ENCODE data around the gene CRYBA2.

The CRYBA2 gene

DNA sequence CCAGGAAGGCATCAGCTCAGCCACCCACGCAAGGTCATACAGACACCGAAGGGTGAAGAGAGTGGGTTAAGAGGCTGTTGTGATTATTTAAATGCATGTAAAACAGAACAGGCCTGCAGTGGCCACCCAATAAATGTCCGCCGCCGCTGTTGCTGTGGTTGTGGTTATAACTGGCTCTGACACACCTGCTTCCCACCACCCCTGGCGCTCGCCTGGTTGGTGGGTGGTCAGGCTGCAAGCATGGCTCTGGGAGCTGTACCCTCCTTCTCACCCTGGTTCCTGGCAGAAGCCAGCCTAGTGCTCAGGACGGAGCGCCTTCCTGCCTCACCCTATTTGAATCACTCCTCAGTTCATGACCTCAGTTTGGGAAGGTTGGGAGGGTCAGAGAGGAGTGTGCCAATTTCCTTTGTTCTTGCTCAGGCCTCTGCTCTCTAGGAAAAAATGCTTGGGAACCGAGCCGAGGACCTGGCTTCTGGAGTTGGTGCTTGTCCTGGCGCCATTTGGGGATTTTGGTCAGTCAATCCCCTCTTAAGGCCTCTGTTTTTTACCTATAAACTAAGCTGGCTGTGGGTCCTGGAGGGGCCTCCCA lies 5.3 kb upstream of the CRYBA2 start:
- no peak for DNase-seq

DNA sequence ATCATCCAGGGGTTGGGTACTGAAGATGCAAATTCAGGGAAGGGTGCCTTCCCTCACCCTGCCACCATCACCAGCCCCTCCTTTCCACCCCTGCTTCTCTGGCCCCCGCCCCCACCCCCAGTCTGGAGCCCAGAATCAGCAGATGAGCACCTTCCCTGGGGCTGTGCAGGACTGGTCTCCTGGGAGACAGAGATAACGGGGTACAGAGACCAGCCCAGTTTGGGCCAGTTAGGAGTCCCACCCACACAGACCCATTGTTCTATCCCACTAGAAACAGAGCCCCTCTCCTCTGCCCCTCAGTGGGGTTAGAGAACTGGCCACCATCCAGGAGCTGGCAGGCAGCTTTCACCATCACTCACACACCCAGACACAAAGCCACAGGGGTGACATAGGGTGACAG lies 4.5 kb upstream of the CRYBA2 start:
- DNase-seq, result no peak

DNA sequence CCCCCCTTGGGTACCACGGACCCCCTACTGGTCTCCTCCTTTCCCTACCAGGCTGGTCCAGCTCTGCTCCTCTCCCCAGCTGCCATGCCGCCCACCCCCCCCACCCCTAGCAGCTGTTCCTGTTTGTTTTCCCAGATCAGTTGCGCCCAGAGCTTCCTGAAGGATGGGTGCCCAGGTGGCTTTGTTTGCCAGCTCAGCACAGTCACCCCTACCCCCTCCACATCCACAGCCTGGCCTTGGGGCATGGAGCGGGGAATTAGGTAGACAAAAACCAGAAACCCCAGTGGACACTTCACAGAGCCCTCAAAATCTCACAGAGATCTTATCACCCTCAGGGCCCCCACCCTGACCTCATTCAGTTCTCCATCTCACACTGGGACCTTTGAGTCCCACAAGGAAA lies 3.7 kb upstream of the CRYBA2 start:
- no peak for DNase-seq

DNA sequence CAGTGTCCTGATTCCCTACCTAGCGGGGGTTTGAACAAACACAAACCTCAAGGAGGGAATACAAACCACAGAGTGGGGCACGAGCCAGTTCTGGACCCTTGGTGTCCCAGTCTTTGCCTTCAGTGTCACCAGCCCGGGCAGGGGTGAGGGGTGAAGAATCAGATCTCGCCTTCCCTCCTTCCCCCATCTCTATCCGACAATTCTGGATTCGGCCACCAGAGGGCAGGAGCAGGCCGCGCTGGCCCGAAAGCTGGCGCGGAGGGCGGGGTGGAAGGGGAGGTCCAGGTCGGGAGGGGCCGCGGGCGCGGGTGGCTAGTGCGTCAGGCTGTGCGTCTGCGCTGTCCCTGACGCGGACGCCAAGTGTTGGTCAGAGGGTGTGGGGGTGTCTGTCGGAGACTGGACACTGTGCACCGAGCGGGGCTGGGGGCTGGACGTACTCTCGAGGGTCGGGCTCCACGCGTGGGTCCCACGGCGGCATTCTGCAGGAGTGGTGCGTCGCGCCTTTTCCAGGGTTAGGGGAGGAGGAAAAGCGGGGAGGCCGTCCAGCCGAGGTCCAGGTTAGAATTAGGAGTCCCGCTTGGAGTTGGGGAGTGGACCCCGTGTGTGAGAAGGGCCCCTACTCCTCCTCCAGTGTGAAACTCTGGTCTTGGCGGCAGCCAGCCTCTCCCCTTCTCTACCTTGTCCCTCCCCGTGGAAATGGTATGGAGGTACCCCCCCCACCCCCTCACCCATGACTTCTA lies 2.9 kb upstream of the CRYBA2 start:
- peak; percentile 79 for DNase-seq

DNA sequence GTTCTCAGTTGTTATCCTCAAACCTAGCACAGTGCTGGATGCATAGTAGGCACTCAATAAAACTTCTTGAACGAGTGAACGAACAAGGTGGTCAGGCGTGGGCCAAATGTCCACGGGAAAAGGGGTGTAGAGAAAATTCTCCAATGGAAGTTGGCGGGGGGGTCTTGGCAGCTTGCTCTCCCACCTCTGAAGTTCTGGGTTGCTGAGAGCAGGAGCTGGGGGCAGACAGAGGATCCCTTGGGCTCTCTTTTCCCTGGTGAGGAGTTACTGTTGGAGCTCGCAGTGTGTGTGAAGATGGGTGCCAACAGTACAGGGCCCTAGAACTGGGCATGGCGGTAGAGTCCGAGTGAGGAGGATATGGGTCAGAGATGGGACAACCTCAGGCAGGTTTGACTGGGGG lies 2.3 kb upstream of the CRYBA2 start:
- no peak for DNase-seq

DNA sequence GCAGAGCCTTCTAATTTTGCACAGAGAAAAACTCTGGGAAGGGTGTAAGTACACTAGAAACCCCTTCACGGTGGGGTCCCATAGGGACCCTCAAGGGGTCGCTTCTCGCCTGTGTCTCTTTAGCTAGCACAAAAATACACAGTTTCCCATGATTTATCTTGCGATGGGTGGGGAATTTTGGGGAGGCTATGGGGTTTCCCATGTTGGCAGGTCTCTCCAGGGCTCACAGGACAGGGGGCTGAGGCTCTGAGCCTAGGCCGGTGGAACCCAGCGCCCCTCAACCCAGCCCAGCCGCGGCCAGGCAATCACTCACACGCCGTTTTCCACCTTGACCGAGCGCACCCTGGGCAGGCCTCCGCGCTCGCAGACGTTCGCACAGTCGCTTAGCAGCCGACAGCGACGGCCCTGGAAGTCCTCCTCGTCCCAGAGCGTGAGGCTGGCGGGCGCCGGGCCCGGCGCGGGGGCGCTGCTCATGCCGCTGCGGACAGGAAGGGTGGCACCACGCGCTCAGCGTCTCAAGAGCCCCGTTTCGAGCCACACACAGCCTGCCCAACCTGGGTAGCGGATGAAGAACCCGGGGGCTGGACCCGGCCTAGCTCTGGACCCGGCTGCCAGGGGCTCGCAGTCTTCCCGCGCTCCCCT lies 398 bp downstream of the CRYBA2 start:
- no peak for DNase-seq

DNA sequence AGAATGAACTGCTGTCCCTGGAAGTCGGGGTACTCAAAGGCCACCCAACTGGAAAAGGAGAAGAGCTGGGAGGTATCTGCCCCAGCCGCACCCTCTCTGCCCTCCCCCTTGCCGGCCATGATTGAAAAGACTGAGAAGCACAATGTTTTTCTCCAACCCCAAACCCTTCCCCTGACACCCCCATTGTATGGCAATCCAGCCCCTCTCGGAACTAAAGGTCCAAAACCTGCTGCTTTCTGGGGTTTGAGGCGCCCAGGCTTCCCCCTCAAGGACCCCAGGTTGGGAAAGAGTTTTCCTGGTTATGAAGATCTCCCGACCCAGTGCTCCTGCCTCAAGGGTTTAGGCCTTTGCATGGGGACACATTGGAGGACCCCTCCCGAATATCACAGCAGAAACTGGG lies 1.0 kb downstream of the CRYBA2 start:
- no peak for DNase-seq

DNA sequence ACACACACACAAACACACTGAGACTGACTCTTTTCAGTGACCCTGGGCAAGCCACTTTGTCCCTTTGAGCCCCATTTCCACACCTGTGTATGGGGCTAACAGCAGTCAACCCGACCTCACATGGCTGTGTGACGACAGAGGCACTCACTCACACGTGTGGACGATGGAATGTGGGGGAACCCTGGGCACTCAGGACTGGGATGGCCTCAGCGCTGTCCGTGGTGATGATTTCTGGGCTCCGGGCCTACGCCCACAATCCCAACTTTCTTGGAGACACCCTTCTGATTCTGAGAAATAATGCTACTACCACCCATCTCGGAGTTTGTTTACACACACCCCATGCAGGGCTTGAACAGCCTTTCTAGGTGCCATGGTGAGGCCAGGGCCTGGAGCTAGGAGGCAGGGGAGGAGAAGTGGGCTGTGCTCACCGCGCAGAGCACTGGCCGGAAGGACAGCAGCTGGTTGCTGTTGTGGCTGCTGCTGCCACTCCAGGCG lies 1.5 kb downstream of the CRYBA2 start:
- no peak for DNase-seq

DNA sequence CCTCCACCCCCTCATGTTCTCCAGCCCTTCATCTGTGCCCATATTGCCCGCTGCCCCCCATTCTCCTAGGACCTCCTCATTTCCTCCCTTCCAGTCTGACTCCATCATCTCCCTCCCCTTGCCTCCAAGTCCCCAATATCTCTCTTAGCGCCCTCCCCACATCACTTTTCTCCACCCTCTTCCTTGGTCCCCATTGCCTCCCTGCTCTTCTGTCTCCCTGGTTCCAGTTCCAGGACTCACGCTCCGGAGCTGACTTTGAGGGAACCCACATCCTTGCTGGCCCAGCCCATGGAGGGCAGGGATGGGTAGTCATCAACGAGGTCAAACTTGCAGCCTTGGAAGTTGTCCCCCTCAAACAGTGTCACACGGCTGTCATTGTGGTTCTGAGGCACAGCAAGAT lies 2.6 kb downstream of the CRYBA2 start:
- no peak for DNase-seq

DNA sequence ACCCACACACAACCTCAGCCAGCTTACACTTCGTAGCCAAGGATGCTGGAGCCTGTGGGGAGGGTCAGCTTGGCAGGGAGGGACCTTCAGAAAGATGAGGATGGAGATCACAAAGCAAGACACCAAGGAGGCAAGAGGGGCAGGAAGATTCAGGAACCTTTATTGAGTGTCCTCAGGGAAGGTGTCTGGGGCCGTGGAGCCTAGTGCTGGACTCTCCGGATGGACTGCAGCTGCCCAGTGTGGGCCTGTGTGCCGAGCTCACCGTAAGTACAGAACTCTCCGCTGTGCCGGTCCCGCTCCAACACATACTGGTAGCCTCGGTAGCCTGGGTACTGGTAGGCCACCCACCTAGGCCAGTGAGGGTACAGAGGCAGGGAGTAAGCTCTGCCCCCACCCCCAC lies 3.2 kb downstream of the CRYBA2 start:
- no peak for DNase-seq

DNA sequence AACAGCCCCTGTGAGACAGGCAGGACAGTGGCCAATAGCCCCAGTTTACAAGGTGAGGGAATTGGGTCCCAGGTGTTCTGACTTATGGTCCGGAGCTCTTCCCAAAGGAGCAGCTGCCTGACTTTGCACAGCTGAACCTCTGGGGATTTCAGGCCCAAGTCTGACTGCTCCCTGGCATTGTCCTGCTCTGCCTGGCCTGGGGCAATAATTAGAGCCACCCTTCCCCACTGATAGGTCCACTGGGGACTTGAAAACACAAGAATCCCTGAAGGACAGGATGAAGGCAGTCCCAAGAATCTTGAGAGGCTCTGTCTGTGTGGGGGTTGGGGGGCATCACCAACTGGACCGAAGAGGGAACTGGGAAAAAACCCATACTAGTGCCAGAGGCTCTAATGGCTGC lies 4.6 kb downstream of the CRYBA2 start:
- no peak for DNase-seq

DNA sequence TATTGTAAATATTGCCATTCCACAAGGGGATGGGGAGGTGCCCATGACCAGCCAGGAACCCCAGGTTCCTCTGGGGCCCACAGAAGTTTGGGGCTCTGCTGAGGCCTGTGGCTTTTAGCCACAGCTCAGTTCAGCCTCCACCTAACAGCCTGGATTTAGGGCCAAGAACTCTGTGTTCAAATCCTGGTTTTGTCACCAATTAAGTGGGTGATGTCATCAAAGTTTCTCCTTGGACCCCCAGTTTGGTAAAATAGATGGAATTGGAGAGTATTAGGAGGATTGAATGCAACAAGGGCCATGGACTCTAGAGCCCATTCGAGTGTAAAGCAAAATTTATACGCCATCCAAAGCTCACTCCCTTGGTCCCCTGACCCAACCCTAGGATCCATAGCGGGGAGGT lies 5.1 kb downstream of the CRYBA2 start:
- no peak for DNase-seq

DNA sequence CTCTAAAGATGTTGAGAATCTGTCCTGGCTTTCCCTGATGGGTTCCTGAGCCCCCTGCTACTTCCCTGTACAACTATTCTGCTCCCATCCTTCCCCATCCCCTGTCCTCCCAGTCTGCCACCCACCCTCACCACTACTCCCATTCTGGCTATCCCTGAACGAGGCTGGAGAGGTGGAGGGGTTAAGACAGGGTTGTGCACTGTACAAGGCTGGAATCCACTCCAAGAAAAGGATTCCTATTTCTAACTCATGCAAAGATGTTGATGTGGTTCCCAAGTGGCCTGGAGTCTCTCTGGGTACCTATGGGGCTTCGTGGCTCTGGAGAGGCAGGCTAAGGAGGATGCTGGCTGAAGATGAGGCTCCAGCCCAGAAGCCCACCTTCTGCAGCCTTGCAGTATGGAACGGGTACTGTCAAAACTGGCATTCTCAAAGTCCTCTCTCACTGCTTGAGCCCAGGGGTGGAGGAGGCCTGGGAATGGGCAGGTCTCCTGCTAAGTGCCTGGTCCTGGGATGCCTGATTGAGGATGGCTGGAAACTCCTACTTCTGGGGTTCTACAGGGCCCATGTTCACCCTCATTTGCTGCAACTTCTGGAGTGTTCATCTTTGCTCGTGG lies 7.0 kb downstream of the CRYBA2 start:
- no peak for DNase-seq

DNA sequence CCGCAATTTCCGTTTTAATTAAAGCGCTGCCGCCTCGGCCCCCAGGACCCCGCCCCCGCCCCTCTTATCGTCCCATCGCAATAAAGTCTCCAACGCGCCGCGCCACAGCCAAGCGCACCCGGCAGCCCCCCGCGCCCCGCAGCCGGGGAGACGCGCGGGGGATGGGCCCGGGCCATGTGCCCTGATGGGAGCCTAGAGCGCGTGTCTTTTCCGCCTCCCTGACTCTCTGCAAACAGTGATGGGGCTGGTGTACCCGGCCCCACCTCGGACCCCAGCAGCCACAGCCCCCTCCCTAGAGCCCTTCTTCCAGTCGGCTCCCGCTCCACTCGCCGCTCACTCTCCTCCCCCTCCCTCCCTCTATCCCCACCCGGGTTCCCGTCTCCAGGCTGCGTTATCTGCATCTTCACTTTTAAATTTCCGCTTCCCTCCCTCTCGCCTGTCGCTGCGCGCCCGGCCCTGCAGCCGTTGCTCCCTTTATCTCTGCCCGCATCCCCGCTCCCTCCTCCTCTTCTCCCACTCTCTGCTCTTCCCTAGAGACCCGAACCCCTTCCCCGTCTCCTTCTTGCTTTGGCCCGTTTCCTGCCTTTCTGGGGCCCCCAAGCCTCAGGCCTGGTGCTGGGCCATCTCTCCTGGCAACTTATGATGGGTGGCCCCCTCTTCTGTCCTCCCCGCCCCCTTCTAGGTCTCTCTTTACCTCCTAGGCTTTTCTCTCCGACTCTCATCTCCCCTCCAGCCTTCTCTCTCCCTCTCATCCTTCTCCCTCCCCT lies 7.7 kb downstream of the CRYBA2 start:
- no peak for DNase-seq

DNA sequence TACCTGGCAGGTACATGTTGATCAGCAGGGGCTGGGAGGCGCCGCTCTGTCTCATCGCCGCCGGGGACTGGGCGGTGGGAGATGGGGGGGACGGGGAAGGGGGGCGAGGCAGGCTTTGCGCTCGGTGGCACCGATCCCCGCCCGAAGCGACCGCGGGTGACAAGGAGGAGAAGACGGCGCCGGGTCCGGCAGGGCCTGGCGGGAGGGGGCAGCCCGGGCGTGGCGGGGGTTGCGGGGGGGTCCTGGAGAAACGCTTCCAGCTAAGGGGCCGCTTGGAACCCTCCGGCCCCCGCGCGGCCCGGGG lies 8.2 kb downstream of the CRYBA2 start, which contains the start of gene FEV:
Gene FEV, minus strand, starts transcription at position 164 of the 304 bp plus-strand sequence. Its CDS starts 109 bp downstream, at position 55.
- no peak for DNase-seq

DNA sequence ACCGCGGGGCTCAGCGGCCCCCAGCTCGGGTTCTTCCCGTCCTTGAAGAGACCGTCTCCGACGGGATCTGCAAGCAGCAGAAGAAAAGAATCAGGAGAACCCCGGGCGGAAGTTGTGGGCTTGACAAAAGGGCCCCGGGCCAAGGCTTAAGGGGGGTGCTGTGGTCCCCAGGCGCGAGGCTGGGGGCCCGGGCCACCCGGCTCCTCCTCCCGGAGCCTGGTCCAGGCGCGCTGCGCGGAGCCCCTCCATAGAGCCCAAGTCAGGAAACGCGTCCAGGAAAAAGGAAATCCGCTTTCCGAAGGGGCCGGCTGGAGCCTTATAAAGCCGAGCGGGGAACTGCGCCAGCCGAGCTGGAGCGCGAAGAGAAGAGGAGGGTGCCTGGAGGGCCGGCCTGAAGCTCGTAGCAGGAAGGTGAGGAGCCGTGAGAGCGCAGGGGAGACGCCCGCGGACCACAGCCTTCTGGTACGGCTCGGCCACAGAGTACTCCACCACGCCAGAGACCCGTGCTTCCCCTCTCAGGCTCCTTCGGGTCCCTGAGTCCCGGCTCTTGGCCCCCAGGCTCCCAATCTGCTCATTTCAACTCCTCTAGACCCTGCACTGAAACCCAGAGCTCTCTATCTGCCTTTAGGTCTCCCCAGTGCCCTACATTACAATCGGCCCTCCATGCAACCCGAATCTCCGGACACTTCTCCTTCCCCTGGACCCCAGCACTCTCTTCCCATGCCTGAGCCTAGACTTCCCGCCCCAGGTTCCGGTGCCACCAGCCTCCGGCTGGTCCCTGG lies 8.8 kb downstream of the CRYBA2 start:
- no peak for DNase-seq

DNA sequence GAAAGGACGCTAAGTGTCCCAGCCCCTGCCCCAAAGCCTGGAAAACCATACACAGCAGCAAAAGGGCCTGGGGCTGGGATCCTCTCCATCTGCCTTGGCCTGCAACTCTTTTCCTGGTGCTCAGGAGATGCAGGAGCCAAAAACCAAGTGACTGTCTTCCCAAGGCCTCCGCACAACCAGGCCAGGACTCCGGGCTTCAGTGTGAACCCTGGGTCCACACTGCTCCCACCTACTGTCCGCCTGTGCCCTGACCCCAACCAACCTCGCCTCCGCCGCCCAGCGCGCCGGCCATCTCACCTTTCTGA lies 9.3 kb downstream of the CRYBA2 start:
- DNase-seq, result no peak

DNA sequence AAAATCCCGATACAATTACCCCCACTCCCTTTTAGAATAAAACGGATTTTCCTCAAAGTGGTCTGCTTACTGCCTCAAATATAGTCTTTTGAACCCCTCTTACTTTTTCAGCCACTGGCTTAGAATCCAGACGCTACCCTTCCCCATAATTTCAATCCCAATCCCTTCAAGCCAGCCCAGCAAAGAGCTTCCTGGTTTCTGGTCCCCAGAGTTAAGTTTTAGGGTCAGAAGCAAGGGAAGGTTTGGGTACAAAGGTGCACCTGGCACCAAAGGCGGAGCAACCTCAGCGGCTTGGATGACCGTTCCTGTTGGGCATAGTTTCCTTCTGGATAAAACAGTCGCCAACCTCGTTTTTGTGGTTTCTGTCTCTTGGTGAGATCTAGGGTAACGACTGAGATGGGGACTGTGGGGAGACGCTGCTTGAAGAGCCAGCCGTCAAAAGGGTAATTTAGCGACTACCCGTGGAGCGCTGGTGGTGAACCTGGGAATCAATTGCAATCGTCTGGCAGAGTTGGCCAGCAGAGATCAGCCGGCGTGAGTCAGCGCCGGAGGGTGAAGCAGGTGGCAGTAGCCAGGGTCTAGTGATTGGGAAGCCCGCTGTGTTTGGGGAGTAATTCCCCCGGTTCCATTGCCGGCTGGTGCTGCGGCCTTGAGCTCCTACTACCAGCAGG lies 9.8 kb downstream of the CRYBA2 start:
- no peak for DNase-seq

DNA sequence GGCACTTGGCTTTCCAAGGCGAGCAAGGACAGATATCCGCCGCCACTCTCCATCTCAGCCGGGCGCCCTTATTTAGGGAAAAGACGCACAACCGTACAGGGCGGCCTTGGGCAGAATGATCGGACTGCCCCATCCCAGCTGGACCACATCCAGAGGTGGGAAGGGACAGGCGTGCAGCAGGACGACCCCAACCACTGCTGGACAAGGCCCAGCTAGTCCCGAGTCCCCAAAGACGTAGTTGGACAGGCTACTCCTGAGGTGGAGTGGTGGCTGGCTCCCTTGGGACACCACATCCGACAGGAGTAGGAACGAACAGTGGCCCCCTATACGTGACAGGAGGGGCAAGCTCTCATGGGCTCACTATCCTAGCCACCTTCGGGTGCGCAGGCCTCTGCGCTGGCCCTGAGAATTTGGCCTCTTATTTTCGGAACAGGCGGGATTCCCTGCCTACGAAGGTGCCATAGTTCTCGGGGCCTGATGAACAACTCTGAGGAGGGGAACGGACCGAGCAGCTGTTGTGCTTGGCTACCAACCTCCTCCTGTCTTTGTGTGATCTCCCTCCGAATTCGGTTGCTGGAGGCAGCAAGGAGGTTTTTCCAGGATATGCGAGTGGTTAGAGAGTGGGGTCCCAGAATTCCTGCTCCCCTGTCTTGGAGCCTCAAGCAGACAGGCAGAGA lies 10.5 kb downstream of the CRYBA2 start:
- DNase-seq, result no peak

DNA sequence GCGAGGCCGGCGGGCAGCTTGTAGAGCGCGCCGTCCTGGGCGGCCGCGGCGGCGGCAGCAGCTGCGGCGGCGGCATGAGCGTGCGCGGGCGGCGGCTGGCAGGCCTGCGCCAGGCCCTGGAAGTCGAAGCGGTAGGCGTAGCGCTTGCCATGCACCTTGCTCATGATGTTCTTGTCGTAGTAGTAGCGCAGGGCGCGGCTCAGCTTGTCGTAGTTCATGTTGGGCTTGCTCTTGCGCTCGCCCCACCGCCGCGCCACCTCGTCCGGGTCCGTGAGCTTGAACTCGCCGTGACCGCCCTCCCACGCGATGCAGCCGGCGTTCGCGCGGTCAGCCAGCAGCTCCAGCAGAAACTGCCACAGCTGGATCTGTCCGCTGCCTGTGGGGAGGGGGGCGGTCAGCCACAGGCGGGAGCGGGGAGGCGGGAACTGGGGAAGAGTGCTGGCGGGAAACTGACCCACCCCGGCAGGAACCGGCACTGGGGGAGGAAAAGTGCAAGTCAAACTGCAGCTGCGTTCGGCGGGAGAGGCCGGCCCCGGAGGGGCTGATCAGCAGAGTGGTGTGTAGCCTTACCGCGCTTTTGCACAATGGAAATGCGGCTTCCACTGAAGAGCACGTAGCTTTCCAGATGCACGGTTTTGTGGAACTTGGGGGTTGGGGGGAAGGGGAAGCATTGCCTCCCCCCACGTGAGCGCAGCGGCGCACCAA lies 11.2 kb downstream of the CRYBA2 start:
- no peak for DNase-seq

DNA sequence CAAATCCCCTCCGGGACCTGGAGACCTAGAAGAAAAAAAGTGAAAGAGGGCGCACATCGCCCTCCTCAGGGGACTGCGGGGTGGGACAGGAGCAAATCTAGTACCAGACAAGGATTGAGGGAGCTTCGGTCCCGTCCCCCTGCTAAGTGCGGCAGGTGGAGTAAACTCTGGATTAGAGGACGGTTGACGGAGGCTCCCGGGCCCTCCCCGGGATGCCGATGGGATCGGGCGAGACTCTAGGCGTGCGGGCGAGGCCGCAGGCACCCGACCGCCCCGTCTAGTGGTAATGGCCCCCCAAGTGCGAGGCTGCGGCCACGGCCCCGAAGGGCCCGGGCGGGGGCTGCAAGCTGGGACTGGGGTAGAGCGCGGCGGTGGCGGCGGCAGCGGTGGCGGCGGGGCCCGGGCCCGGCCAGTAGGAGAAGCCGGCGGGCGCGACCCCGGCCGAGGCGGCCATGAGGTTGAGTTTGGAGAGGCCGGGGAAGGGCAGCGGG lies 11.8 kb downstream of the CRYBA2 start:
- DNase-seq, result no peak

All from activated CD8-positive, alpha-beta memory T cell treated with anti-CD3 and anti-CD28 coated beads, Interleukin-2, amount 50 U/mL, for 4 hours (primary cell).